Measurements from ENCODE around the gene CYP2A6.
"Not testable (repeated sequence)": the region's sequence is repeated elsewhere in the genome, so short reads cannot be mapped to it uniquely, and the experiment has no call there.

CYP2A6 gene

GRCh38 chr19:40842997-40843652, 7.1 kb downstream of the CYP2A6 start:
- not testable (repeated sequence) for DNase-seq

- DNase-seq = not testable (repeated sequence)
Measured at GRCh38 chr19:40842012-40842411, 8.2 kb downstream of the CYP2A6 start.

GRCh38 chr19:40838477-40838876, 11.8 kb downstream of the CYP2A6 start:
- not testable (repeated sequence) for DNase-seq

GRCh38 chr19:40836754-40837429, 13.4 kb downstream of the CYP2A6 start:
- no peak for DNase-seq

- DNase-seq = not testable (repeated sequence)
Measured at GRCh38 chr19:40833728-40834533, 16.3 kb downstream of the CYP2A6 start.

- not testable (repeated sequence) for DNase-seq
Measured at GRCh38 chr19:40832431-40832790, 17.8 kb downstream of the CYP2A6 start.

- no peak for DNase-seq
Measured at GRCh38 chr19:40831502-40832430, 18.5 kb downstream of the CYP2A6 start.

- not testable (repeated sequence) for DNase-seq
Measured at GRCh38 chr19:40830741-40831140, 19.5 kb downstream of the CYP2A6 start.

GRCh38 chr19:40829205-40829604, 21.0 kb downstream of the CYP2A6 start:
- no peak for DNase-seq

GRCh38 chr19:40827386-40828247, 22.6 kb downstream of the CYP2A6 start:
- no peak for DNase-seq

GRCh38 chr19:40826699-40827385, 23.4 kb downstream of the CYP2A6 start:
- DNase-seq = peak; percentile 64

- not testable (repeated sequence) for DNase-seq
Measured at GRCh38 chr19:40826312-40826698, 23.9 kb downstream of the CYP2A6 start.

- not testable (repeated sequence) for DNase-seq
Measured at GRCh38 chr19:40825460-40826095, 24.7 kb downstream of the CYP2A6 start.

- DNase-seq = not testable (repeated sequence)
Measured at GRCh38 chr19:40824916-40825315, 25.3 kb downstream of the CYP2A6 start.

- not testable (repeated sequence) for DNase-seq
Measured at GRCh38 chr19:40822704-40823553, 27.3 kb downstream of the CYP2A6 start.

- no peak for DNase-seq
Measured at GRCh38 chr19:40822161-40822560, 28.1 kb downstream of the CYP2A6 start.

GRCh38 chr19:40819479-40820234, 30.6 kb downstream of the CYP2A6 start:
- peak; percentile 52 for DNase-seq

Data from activated effector memory CD4-positive, alpha-beta T cell treated with Interleukin-2 at 50 U/mL for 16 hours (primary cell).